Endometrial microvascular endothelial cells (primary cell): ENCODE data around the gene IQUB. TPM values are rescaled to one million over a fixed set of nuclear protein-coding genes. Genes with fewer than 3 reads are reported as not detected.
"Not testable (repeated sequence)": the region's sequence is repeated elsewhere in the genome, so short reads cannot be mapped to it uniquely, and the experiment has no call there.

Experiments used
- in situ Hi-C: cut with HindIII; loops from 2 replicates; pipeline ENCODE4 v1.10.0; 2017; ENCODE audit warnings: low sequenced_read_pairs, low pct_unique_long_range_greater_than_20kb; ENCODE audit errors: inconsistent ontology term
- total RNA-seq: library from RNA; depleted of rRNA; stranded (reverse); fragments of >200 nt; gene quantifications from one replicate; pipeline ENCODE4 v1.2.3, GENCODE V29; 2015; ENCODE audit errors: inconsistent ontology term

The IQUB gene
- total RNA-seq, 1 donor from 2014 or later, result 0.09 TPM

DNA sequence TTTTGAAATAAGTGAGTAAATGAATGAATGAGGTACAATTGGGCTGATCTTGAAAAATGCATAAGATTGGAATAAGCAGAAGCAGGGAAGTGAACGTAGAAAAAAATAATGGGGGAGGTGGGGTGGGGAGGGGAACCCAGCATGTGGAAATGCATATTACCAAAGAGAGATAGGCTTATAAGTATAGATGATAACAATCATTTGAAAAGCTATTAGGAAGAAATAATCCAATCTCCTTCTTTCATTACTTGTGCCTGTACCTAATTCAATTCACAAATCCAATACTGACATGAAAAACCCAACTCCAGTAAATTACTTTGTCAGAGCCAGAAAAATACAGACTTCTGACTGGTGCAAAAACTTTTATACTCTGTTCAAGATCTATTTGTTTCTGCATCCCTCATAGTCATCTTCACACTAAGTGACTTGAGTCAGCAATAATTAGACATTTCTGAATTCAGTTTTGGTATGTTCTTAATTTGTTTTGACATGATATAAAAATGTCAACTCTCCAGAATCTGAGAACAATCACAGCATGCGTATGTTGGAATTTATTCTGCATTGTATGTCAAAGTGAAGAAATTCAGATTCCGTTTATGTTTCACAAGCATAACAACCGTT lies 99.2 kb downstream of the IQUB start:
- in situ Hi-C loops, result no loop called here

- in situ Hi-C loops, result no loop called here
Measured at GRCh38 chr7:123433665-123434064, 100.7 kb downstream of the IQUB start.

DNA sequence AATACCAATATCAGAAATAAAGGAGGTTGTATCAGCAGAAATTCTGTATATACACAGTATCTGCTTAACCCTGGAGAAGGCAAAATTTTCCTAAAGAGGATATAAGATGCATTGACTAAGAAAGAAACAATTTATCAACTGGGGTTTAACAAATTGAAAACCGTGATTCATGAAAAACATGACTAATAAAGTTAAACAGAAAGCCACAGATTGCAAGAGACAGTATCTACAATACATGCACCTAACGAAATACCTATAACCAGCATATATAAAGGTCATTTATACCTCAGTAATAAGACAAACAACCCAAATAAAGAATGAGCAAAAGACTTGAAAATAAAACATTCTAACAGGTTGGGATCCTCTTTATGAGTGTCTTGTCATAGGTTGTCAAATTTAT lies 101.8 kb downstream of the IQUB start:
- in situ Hi-C loops, result no loop called here

DNA sequence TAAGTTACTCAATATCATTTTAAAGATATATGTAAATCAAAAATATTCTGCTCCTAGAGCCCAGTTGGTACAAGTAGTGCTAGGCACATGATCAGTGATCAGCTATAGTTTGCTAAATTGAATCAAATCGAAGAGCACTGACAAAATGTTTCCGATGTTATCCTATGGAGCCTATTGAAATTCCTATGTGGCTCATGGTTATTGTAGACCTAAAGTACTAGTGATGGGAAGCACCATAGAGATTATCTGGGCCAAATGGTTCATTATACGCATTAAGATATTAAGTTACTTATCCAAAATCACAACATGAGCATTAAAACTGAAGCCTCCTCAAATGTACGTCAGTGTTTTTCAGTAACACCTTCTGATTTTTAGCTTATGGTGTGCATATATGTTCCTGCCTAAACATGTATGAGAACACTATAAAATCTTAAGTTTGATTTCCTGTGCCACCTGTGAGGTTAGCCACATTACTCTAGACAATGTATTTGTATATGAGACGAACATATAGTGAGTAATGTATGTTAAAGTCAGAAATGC lies 103.2 kb downstream of the IQUB start:
- in situ Hi-C loops, result no loop called here

DNA sequence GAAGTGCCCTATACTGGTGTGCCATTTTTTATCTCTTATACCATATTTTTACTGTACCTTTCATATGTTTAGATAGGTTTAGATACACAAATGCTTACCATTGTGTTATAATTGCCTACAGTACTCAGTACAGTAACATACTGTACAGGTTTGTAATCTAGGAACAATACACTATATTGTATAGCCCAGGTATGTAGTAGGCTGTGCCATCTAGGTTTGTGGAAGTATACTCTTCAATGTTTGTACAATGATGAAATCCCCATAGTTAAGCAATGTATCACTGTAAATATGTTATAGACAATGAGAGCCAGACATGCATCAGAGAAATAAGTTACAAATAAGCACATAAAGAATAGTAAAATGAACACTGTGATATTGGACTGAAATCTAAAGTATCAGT lies 109.1 kb downstream of the IQUB start:
- in situ Hi-C loops, result no loop called here

DNA sequence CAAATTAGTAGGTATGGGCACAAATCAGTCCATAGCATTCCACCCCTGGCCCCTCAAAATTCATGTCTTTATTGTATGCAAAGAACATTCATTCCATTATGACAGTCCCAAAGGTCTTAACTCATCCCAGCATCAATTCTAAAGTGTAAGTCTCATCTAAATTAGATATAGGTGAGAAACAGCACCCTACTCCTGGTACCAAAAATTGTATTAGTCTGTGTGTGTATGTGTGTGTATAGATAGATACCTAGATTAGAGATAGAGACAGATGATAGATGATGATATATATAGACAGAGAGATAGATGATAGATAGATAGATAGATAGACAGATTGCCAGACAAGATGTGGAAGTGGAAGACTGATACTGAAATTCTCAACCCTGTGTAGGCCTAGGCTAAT lies 109.9 kb downstream of the IQUB start:
- in situ Hi-C loops, result no loop called here

- in situ Hi-C loops, result no loop called here
Measured at GRCh38 chr7:123423622-123424021, 110.8 kb downstream of the IQUB start.

DNA sequence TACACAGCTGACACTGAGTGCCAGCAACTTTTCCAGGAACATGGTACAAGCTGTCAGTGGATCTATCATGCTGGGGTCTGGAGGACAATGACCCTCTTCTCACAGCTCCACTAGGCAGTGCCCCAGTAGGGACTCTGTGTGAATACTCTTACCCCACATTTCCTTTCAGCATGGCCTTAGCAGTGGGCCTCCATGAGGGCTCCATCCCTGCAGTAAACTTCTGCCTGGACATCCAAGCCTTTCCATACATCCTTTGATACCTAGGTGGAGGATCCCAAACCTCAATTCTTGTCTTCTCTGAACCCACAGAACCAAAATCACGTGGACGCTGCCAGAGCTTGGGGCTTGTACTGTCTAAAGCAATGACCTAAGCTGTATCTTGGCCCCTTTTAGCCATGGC lies 116.8 kb downstream of the IQUB start:
- in situ Hi-C loops, result no loop called here

GRCh38 chr7:123415625-123416024 lies 118.8 kb downstream of the IQUB start:
- in situ Hi-C loops, result no loop called here

DNA sequence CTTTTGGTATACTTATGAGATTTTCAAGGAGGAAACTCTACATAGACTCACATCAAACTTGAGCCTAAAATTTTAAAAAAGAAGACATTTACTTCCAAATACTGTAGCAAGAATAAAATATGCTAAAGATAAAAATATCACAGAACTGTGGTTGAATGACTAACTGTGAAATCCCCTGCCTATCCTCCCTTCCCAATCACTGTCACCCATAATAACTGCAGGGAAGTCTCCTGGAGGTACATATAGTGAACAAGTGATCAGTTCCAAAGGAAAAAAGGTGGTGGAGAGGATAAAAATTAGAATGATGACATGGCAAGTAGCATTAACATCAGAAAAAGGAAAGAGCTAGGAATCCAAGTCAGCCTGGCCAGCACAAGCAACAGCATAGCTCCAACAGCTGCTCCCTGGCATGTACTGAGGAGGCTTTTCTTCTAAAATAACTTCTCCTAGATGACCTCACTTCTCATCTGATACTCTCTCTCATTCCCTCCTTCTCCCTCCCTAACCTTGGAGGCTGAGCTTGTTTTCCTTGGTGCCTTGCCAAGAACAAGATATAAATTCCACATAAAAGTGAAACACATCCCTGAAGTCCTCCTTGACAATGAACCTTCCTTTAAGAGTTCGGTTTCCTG lies 124.0 kb downstream of the IQUB start:
- in situ Hi-C loops, result no loop called here

- in situ Hi-C loops, result not testable (repeated sequence)
Measured at GRCh38 chr7:123407951-123408350, 126.4 kb downstream of the IQUB start.

Other genes starting within 250 kb of the IQUB start
- gene NDUFA5, start 23.2 kb upstream of the IQUB start, total RNA-seq, result 42.0 TPM
- not detected for gene ASB15, start 67.2 kb upstream of the IQUB start, total RNA-seq
- gene LMOD2, start 121.3 kb upstream of the IQUB start, total RNA-seq, result not detected
- gene WASL, start 214.4 kb upstream of the IQUB start, total RNA-seq, result 15.0 TPM